ENCODE data around the gene ZNF566.
"Not testable (repeated sequence)": the region's sequence is repeated elsewhere in the genome, so short reads cannot be mapped to it uniquely, and the experiment has no call there.

The ZNF566 gene

GRCh38 chr19:36489118-36489919 lies at the start of gene ZNF566:
ZNF566 (minus strand) TSS chr19:36489561; CDS start chr19:36476557, 13,004 bp downstream.
- DNase-seq (ENCODE audit: low spot score), result peak; percentile 95

GRCh38 chr19:36528921-36529518 lies 39.7 kb upstream of the ZNF566 start:
- peak; percentile 43 for DNase-seq (ENCODE audit: low spot score)

- DNase-seq (ENCODE audit: low spot score), result peak; percentile 97
Observed at GRCh38 chr19:36528194-36528920, 39.0 kb upstream of the ZNF566 start, which contains the start of gene ZNF260. ZNF260 (minus strand) TSS chr19:36528271; CDS start chr19:36515238, 13,033 bp downstream.

- DNase-seq (ENCODE audit: low spot score), result no peak
Observed at GRCh38 chr19:36527873-36528193, 38.5 kb upstream of the ZNF566 start.

GRCh38 chr19:36527341-36527740 lies 38.0 kb upstream of the ZNF566 start:
- no peak for DNase-seq (ENCODE audit: low spot score)

GRCh38 chr19:36526581-36526980 lies 37.2 kb upstream of the ZNF566 start:
- DNase-seq (ENCODE audit: low spot score), result no peak

GRCh38 chr19:36524617-36525016 lies 35.3 kb upstream of the ZNF566 start:
- no peak for DNase-seq (ENCODE audit: low spot score)

- DNase-seq (ENCODE audit: low spot score), result no peak
Observed at GRCh38 chr19:36514012-36514612, 24.8 kb upstream of the ZNF566 start.

GRCh38 chr19:36508325-36508724 lies 19.0 kb upstream of the ZNF566 start:
- no peak for DNase-seq (ENCODE audit: low spot score)

- no peak for DNase-seq (ENCODE audit: low spot score)
Observed at GRCh38 chr19:36501973-36502372, 12.6 kb upstream of the ZNF566 start.

- DNase-seq (ENCODE audit: low spot score), result no peak
Observed at GRCh38 chr19:36497001-36497400, 7.6 kb upstream of the ZNF566 start.

- peak; percentile 56 for DNase-seq (ENCODE audit: low spot score)
Observed at GRCh38 chr19:36492689-36493453, 3.5 kb upstream of the ZNF566 start.

GRCh38 chr19:36490846-36491245 lies 1.5 kb upstream of the ZNF566 start:
- not testable (repeated sequence) for DNase-seq (ENCODE audit: low spot score)

- DNase-seq (ENCODE audit: low spot score), result no peak
Observed at GRCh38 chr19:36489920-36490415, 607 bp upstream of the ZNF566 start.

GRCh38 chr19:36488846-36489117 lies 579 bp downstream of the ZNF566 start:
- DNase-seq (ENCODE audit: low spot score), result no peak

GRCh38 chr19:36488118-36488845 lies 1.1 kb downstream of the ZNF566 start:
- no peak for DNase-seq (ENCODE audit: low spot score)

GRCh38 chr19:36483653-36484052 lies 5.7 kb downstream of the ZNF566 start:
- DNase-seq (ENCODE audit: low spot score), result no peak

GRCh38 chr19:36482876-36483275 lies 6.5 kb downstream of the ZNF566 start:
- no peak for DNase-seq (ENCODE audit: low spot score)

GRCh38 chr19:36460046-36460445 lies 29.3 kb downstream of the ZNF566 start:
- DNase-seq (ENCODE audit: low spot score), result no peak

GRCh38 chr19:36456831-36457230 lies 32.5 kb downstream of the ZNF566 start:
- DNase-seq (ENCODE audit: low spot score), result no peak

- no peak for DNase-seq (ENCODE audit: low spot score)
Observed at GRCh38 chr19:36449059-36449670, 40.2 kb downstream of the ZNF566 start.

Measured in ecto neural progenitor cell (in vitro differentiated cells).